Esophagus squamous epithelium (tissue), 5 donors: ENCODE data around the gene APP. TPM values are rescaled to one million over a fixed set of nuclear protein-coding genes. Genes with fewer than 3 reads are reported as not detected.

ENCODE experiments used
- DNase-seq: peaks from one replicate; lab custom pipeline; 2025; lab: John Stamatoyannopoulos, UW
- H3K27ac ChIP-seq, 4 donors: fragments of 200-600 bp; sonication (generic); one replicate each; pipeline ENCODE4 v1.5.1; 2016 to 2019; ENCODE audit warnings: mild to moderate bottlenecking in 1 of 4
- H3K27me3 ChIP-seq, 4 donors: fragments of 200-600 bp; sonication (generic); 1 replicate in 3 of 4; 2 replicates in 1 of 4; pipeline versions ENCODE4 v1.5.1 to v1.6.0; 2017 to 2021; ENCODE audit warnings: antibody characterized with exemption in 1 of 4
- H3K36me3 ChIP-seq, 3 donors: fragments of 200-600 bp; sonication (generic); one replicate each; pipeline ENCODE4 v1.5.1; 2016 to 2019
- H3K4me1 ChIP-seq, 3 donors: fragments of 200-600 bp; sonication (generic); one replicate each; pipeline ENCODE4 v1.5.1; 2017 to 2019
- H3K4me3 ChIP-seq, 4 donors: fragments of 200-600 bp; sonication (generic); 1 replicate in 3 of 4; 2 replicates in 1 of 4; pipeline ENCODE4 v1.5.1; 2016 to 2019; ENCODE audit warnings: mild to moderate bottlenecking in 2 of 4, moderate library complexity in 1 of 4
- H3K9me3 ChIP-seq, 3 donors: fragments of 200-600 bp; sonication (generic); one replicate each; pipeline ENCODE4 v1.5.1; 2016 to 2019
- CTCF ChIP-seq, 6 experiments: fragments of 450-650 bp in 4 of 6; fragments of 200-600 bp in 2 of 6; sonication (generic) in 2 of 6; IDR thresholded peaks; one replicate each; pipeline ENCODE4 v1.5.1; 2016 to 2019; ENCODE audit warnings: antibody characterized with exemption in 6 of 6, mild to moderate bottlenecking in 4 of 6, moderate library complexity in 4 of 6
- POLR2A ChIP-seq, 4 donors: fragments of 450-650 bp; IDR thresholded peaks; one replicate each; pipeline ENCODE4 v1.6.1; 2017; ENCODE audit warnings: antibody characterized with exemption in 4 of 4, mild to moderate bottlenecking in 4 of 4, moderate library complexity in 3 of 4
- WGBS, 2 donors: methylation state at CpG; one replicate each; pipeline ENCODE4 v1.1.5; 2018; 5-methylcytosine and 5-hydroxymethylcytosine counted together
- intact Hi-C: fragments of 100-400 bp; cut with DNase I; formaldehyde crosslinking; loops from one replicate; pipeline ENCODE4 v1.15.0; 2022
- total RNA-seq, 4 donors: library from RNA; depleted of rRNA; stranded (reverse); fragments of >200 nt; gene quantifications; one replicate each; pipeline ENCODE4 v1.1.0, GENCODE V29; 2016
- donor health status: DM: yes; HTN: yes; CAD: no.

The APP gene
- total RNA-seq, 4 donors from 2014 or later: 58.2 to 277 (median 183) TPM

GRCh38 chr21:25850126-25850842 lies 320.3 kb downstream of the APP start:
- no peaks in the 10 kb centered on the region for H3K4me1 ChIP-seq
- peaks cover 0 to 4% (median 0%) of the 10 kb centered on the region in 3 donors for H3K9me3 ChIP-seq
- no peaks in the 10 kb centered on the region for H3K27me3 ChIP-seq
- WGBS, 2 donors: 57 to 81% methylated on average over 1 of the region's 1 CpG
- DNase-seq: no peak
- no peak overlapping the region for H3K4me3 ChIP-seq
- H3K36me3 ChIP-seq: no peaks in the 10 kb centered on the region
- TF ChIP-seq POLR2A (IDR thresholded peaks at IDR 0.05) (no peak), CTCF (IDR thresholded peaks at IDR 0.05) (no peak)
- intact Hi-C loops: no loop called here
- H3K27ac ChIP-seq: no peak overlapping the region

GRCh38 chr21:25848309-25848708 lies 322.3 kb downstream of the APP start:
- no peaks in the 10 kb centered on the region for H3K4me1 ChIP-seq
- H3K27ac ChIP-seq: no peak overlapping the region
- intact Hi-C loops: no loop called here
- H3K4me3 ChIP-seq: no peak overlapping the region
- WGBS, 2 donors: 68 to 71% methylated on average over 2 of the region's 2 CpGs
- H3K27me3 ChIP-seq: no peaks in the 10 kb centered on the region
- H3K9me3 ChIP-seq: peaks cover 0 to 4% (median 0%) of the 10 kb centered on the region in 3 donors
- H3K36me3 ChIP-seq: no peaks in the 10 kb centered on the region
- TF ChIP-seq POLR2A (IDR thresholded peaks at IDR 0.05): no peak
- TF ChIP-seq CTCF (IDR thresholded peaks at IDR 0.05): no peak
- no peak for DNase-seq

GRCh38 chr21:25845729-25846256 lies 324.8 kb downstream of the APP start:
- DNase-seq: no peak
- no peaks in the 10 kb centered on the region for H3K27me3 ChIP-seq
- no peak overlapping the region for H3K27ac ChIP-seq
- no peaks in the 10 kb centered on the region for H3K4me1 ChIP-seq
- no peak for TF ChIP-seq POLR2A (IDR thresholded peaks at IDR 0.05)
- TF ChIP-seq CTCF (IDR thresholded peaks at IDR 0.05): no peak
- peaks cover 0 to 4% (median 0%) of the 10 kb centered on the region in 3 donors for H3K9me3 ChIP-seq
- intact Hi-C loops: no loop called here
- WGBS, 2 donors: 36 to 52% methylated on average over 5 of the region's 5 CpGs
- H3K4me3 ChIP-seq: no peak overlapping the region
- no peaks in the 10 kb centered on the region for H3K36me3 ChIP-seq

- TF ChIP-seq POLR2A (IDR thresholded peaks at IDR 0.05) (no peak), CTCF (IDR thresholded peaks at IDR 0.05) (no peak)
- Histone ChIP-seq H3K4me3 (no peak overlapping the region), H3K36me3 (no peaks in the 10 kb centered on the region), H3K27me3 (no peaks in the 10 kb centered on the region), H3K27ac (no peak overlapping the region), H3K4me1 (peaks cover 0 to 5% (median 0%) of the 10 kb centered on the region in 3 donors), H3K9me3 (no peaks in the 10 kb centered on the region)
- 54 to 72% methylated on average over 3 of the region's 3 CpGs for WGBS, 2 donors
- intact Hi-C loops: no loop called here
- no peak for DNase-seq
Observed at GRCh38 chr21:25842925-25843324, 327.6 kb downstream of the APP start.

GRCh38 chr21:25838809-25839208 lies 331.8 kb downstream of the APP start:
- no peak for TF ChIP-seq CTCF (IDR thresholded peaks at IDR 0.05)
- no peak for TF ChIP-seq POLR2A (IDR thresholded peaks at IDR 0.05)
- no peak overlapping the region for H3K27ac ChIP-seq
- DNase-seq: no peak
- intact Hi-C loops: no loop called here
- no peak overlapping the region for H3K4me3 ChIP-seq
- WGBS, 2 donors: 54 to 78% methylated on average over 3 to 4 of the region's 4 CpGs
- H3K27me3 ChIP-seq: no peaks in the 10 kb centered on the region
- H3K36me3 ChIP-seq: no peaks in the 10 kb centered on the region
- peaks cover 0 to 15% (median 15%) of the 10 kb centered on the region in 3 donors for H3K4me1 ChIP-seq
- H3K9me3 ChIP-seq: peaks cover 0 to 2% (median 0%) of the 10 kb centered on the region in 3 donors
